HG03565 (cell line): ENCODE data around the gene PCDH9.
A peak's percentile ranks its signal among the peaks of the same experiment; 100 is the strongest.
"Not testable (repeated sequence)": the region's sequence is repeated elsewhere in the genome, so short reads cannot be mapped to it uniquely, and the experiment has no call there.

Source experiments
- ATAC-seq: cut with Tn5 transposase; IDR thresholded peaks from one replicate; pipeline ENCODE4 v1.9.1; 2021; ENCODE audit warnings: mild to moderate bottlenecking, moderate library complexity; ENCODE audit not compliant: unreplicated experiment

PCDH9 gene

DNA sequence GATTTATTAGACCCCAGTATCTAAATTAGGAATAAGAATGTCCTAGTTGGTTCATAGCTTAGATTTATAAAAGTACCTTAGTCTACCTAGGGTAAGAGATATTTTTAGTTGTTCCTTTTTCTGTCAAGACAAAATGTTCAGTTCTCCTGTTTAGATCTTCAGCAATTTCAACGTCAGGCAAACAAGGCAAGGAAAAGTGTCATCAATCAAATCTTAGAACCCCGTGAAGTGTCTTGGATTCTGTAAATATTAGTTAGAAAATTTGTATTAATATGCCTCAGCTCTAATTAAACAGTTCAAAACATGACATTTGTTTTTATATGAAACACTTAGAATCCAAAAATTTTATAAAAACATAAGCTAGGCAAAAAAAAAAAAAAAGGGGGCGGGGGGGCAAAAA lies 296.6 kb downstream of the PCDH9 start:
- ATAC-seq, result no peak

DNA sequence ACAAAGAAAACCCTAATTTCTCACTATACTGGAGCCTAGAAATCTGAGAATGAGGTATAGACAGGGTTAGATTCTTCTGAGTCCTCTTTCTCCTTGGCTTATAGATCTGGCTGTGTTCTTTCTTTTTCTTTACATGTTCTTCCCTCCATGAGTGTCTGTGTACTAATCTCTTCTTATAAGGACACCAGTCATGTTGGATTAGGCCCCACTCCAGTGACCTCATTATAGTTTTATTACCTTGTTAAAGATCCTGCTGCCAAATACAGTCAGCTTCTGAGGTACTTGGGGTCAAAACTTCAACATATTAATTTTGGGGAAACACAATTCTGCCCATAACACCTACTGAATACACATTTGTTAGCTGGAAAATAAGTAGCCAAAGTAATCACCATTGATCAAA lies 302.6 kb downstream of the PCDH9 start:
- ATAC-seq, result no peak

DNA sequence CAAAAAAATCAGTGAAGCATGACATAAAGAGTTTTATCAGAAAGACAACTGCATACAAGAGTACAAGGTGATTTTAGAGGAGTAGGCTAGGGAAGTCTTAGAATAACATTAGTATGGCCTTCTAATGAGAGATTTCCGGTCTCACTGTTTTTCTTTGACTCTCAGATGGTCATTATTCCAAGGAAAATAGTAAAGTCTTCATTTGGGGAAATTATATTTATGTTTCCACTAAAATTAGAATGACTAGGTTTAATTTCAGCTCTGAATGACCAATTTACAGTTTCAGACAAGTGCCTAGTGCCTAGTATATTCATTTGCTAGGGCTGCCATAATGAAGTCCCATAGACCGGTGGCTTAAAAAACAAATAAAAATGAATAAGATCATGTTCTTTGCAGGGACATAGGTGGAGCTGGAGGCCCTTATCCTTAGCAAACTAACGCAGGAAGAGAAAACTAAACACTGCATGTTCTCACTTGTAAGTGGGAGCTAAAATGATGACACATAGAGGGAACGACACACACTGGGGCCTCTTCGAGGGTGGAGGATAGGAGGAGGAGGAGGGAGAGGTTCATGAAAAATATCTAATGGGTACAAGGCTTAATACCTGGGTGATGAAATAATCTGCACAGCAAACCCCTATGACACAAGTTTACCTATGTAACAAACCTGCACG lies 303.1 kb downstream of the PCDH9 start:
- ATAC-seq, result no peak

DNA sequence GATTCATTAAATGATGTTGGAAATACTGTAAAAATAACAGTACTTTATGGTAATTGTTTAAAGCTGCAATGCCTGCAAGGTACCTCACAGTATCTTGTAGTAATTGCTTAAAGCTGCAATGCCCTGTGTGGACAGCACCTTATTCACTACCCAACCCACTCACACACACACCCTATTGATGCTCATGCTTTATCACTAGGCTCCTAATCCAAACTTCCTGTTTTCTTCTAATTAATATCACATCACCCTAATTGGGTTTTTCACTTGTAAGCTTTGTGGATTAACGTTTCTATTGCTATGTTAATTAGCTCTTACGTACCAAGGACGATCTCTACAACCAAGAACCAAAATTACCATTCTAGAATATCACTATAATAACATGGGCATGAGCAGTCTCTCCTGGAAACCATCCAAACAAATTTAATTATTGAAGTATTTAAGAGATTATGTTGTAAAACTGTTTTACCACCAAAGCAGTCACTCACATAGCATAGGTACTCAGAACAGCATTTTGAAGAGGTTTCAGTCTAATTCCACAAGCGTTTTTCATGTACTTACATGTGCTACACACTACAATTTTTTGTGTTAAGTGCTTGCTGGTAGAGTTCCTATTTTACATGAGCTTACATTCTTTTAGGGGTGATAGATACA lies 303.8 kb downstream of the PCDH9 start:
- no peak for ATAC-seq

DNA sequence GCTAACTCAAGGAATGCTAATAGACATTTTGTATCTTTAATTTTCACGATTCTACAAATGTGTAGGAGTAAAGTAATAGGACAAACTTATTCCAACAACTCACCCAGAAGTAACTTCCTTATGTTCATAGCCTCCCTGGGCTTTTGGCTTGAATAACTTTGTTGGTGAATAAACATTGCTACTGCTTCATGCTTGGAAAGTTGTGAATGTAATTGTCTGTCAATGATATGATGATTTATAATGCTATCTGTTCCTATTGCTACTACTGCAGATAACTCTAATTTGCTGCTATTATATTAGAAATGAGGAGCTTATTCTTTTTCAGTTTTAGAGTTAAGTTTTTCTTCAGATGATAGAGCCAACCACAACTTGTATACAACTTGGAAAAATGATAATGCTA lies 307.7 kb downstream of the PCDH9 start:
- no peak for ATAC-seq

DNA sequence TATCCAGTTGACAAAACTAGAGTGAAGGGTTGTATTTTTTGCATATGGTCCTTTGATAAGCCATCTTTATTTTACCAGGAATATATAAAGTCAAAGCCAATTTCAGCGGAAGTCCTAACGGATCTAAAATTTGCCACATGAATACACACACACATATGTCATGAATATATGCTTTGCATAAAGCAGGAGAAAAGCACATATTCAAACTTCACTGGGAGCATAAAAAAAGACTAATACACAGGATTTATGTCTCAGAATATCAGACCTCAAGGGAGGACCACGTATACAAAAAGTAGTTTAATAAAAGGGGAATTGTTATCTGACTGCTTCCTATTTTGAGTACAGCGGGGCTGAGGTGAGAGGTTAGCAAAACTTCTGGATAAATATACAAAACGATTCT lies 308.7 kb downstream of the PCDH9 start:
- ATAC-seq, result no peak

DNA sequence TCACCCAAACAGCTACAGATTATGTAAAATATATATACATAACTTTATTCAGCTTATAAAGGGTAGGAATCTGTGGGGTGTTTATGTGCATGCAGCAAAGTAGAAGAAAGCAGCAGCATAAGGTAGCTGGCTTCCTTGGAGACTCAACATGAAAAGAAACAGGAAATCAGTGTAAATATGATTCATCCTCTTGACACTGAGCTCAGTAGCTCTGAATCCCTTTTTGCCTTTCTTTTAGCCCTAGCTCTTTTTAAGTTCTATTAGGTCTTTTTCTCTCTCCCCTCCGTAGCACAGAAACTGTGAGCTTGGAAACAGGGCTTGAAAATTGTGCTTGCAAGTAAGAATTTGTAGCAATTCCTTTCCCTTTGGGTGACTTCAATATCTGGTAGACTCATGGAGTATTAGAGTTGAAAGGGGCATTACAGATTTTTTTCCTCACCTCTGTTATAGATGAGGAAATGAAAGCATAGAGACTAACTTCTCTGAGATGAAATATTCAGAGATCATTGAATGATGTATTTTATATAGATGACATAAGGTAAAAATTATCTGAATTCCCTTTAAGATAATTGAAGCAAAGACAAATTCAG lies 314.4 kb downstream of the PCDH9 start:
- ATAC-seq, result no peak

DNA sequence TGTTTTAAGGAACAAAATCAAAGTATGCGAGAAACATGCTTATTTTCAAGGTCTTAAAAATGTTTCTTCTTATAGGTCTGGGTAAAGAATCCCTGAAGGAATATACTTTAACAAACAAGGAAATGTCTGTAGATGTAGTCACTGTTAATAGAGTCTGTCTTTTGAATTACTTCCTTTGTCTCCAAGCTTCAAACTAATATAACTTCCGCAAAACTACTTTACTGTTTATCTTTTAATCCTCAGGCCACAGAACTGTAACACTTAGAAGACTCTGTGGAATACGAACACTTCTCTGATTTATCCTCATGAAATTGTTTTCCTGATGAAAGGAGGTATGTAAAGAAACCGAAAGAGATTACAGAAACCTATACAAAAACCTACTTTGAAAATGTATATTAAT lies 316.0 kb downstream of the PCDH9 start:
- ATAC-seq, result no peak

DNA sequence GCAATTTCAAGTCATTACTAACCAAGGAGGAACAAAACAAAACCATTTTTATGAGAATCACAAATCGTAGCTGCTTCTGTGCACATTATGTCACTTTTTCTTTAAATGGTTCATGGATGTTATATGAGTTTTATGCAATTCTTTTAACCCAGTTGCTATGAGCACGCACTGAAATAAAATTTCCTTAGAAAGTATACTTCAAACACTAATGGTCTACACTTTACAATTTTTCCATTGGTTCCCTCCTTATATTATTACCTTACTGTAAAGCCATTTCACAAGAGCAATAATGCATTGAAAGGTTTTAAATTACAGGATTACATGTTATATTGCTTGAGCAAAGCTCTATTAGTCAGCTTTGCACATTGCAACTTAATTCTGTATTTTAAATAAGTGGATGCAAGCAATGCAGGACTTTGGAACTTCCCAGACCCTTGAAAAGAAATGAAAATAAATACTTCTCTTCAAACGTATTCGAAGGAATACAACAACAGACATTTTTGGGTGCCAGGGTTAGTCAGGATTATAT lies 318.7 kb downstream of the PCDH9 start:
- ATAC-seq, result no peak

DNA sequence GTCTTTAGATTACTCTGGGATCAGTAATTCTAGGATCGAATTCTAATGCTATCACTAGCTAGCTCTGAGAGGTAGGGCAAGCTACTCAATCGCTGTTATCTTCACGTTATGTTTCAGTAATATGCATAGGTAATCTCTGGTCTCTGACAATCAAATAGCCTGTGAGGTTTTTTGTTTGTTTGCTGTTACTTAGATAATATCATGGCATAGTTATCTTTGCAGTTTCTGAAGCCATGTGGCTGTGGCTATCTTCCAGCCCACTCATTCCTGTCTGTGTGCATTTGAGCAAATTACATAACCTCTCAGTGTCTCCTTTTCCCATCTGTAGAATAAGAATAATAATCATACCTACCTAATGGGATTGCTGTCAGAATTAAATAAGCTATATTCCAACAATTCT lies 330.2 kb downstream of the PCDH9 start:
- ATAC-seq, result no peak

DNA sequence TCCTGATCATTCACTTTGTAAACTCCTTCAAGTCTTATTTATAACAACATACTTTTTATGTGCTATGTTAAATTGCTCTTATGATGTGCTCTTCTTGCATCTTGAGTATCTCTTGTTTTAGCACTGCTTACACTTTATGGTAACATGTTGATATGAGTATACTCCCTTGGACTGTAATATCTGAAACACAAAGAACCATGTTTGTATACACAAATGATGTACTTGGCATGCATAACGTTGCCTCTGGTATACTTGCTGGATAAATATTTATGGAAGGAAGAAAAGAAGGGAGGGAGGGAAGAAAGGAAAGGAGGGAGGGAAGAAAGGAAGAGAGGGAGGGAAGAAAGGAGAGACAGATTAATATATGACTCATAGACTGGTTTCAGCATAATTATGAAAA lies 333.2 kb downstream of the PCDH9 start:
- ATAC-seq, result no peak

DNA sequence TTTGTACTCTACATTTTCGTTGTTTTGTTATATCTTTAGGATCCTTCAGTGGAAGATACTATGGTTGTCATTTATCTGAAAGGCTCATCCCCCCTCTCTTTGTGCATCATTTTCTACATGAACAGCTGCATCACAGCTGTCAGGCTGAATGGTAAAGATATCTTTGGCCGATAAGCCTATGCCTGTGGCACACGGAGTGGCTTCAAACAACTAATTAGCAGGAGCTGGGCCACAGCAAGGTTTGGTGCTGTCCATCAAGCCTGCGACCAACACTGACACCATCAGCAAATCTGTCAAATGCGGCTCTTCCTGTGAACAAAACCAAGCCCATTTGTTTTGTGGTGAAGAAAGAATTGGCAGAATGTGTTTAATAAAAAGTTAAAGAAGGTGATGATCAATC lies 334.4 kb downstream of the PCDH9 start:
- no peak for ATAC-seq

DNA sequence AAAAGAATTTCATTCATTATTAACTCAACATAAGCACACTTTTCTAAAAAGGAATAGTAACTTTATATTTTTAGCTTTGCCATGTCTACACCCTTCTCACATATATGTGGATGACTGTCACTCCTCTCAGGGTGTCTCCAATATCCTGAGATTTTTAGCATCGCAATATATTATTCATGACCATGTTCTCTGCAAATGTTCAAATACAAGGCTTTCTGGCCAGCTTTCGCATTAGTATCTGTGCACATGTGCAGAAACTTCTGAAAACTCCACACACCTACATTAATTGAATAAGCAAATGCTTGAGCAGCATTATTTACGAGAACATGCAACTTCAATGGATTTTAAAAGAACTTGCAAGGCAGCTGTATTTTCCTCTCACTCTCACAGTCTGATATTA lies 334.8 kb downstream of the PCDH9 start:
- ATAC-seq, result no peak

DNA sequence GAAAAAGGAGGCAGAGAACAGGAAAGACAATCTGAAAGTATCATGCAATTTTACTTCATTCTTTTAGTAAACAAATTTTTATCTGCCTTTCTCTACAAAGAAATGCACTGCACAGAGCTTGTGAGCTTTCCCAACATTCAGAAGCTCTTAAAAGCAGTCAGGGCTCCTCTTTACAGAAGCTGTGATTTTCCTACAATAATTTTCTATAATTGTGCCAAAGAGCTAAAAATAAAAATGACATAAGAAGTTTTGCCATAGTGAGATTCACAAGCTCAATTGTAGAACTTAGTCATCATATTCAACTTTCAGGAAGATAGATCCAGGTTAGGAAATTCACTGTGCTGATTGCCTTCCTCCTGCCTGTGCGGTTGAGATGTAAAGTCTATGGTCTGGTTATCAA lies 341.4 kb downstream of the PCDH9 start:
- ATAC-seq, result no peak

DNA sequence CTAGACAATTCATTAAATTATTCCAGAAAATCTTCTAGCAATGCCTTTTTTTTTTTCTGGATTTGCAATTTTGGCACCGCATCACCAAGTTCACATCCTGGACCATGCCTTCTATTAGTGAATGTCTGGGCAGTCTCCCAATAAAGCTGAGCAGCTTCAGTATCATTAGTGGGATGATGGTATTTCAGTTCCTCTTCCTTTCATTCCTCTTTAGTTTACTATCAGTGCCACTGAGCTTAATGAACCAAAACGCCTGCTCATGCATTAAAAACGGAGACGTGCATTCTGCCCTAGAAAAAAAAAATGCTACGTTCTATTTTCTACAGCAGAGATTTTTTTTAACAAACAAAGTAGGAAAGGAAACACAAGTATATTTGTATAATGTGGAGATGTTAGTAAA lies 343.0 kb downstream of the PCDH9 start:
- ATAC-seq, result peak; percentile 63

DNA sequence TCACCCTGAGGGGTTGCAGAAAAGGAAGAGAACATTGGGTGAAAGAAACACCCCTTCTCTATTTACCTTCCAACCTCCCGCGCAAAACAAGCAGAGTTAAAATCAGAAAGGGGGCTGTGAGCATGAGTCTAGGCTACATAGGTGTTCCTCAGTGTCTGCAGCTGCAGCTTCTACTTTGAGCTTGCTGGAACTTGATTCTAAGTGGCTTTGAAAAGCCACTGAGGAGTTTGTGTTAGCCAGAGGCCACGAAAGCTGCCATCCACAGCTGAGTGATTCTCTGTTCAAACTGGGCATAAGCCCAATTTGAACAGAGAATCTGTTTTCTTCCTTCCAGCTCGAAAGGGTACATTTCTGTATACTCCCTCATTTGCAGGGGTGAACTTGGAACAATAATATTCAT lies 343.9 kb downstream of the PCDH9 start:
- ATAC-seq, result no peak

DNA sequence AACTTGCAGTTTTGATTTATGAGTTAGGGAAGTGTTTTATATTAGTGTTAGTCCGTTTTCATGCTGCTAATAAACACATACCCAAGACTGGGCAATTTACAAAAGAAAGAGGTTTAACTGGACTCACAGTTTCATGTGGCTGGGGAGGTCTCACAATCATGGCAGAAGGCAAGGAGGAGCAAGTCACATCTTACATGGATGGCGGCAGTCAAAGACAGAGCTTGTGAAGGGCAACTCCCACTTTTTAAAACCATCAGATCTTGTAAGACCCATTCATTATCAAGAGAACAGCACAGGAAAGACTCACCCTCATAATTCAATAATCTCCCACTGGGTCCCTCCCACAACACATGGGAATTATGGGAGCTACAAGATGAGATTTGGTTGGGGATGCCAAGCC lies 349.0 kb downstream of the PCDH9 start:
- not testable (repeated sequence) for ATAC-seq

DNA sequence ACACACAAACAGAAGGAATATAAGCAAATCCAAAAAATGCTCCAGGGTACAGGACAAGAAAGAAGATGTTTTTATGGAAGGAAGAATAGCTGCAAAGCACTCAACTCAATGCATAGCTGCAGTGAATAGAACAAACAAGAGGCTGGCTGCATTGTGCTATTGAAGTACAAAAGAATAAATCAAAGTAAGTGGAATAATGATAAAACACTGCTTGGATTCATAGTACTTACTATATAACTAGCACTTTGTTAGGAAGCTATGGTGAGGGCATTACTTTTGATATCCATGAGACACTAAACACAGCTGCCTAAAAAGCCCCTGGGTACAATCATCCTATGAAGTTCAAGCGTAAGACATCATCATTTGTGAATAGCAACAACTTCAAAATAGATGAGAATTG lies 350.1 kb downstream of the PCDH9 start:
- ATAC-seq, result no peak

DNA sequence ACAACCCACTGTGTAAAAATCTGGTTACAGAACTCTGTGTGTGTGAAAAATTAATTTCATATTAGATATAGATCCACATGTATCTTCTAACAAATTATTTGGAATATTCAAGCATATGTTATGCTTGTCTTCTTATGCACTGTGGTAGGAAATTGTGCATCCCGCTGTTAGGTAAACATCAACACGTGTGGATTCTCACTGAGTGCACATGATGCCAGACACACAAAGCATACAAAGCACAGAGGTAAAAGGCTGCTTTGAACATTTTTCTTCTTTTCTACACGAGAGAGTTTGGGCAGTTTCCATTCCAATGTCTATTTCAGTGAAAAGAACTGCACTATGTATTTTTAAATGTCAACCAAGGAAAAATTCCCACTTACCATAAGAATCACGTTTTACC lies 354.9 kb downstream of the PCDH9 start:
- ATAC-seq, result no peak

DNA sequence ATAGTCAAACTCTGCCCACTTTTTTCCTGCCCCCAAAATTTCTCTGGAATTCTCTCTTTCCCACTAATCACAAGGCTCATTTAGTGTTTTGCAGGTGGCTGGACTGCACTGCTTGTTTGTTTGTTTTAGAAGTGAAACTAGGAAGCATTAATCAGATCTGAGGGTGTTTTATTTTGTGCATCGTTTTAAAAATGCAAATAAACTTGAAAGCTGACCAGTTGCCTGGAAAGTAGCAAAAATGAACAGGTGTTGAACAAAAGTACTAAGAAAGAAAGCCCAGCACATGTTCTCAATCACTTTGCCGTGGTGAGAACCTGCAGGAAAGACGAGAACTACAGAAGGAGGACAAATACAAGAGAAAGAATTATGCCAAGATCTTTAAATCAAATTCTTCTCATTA lies 365.5 kb downstream of the PCDH9 start:
- ATAC-seq, result no peak

DNA sequence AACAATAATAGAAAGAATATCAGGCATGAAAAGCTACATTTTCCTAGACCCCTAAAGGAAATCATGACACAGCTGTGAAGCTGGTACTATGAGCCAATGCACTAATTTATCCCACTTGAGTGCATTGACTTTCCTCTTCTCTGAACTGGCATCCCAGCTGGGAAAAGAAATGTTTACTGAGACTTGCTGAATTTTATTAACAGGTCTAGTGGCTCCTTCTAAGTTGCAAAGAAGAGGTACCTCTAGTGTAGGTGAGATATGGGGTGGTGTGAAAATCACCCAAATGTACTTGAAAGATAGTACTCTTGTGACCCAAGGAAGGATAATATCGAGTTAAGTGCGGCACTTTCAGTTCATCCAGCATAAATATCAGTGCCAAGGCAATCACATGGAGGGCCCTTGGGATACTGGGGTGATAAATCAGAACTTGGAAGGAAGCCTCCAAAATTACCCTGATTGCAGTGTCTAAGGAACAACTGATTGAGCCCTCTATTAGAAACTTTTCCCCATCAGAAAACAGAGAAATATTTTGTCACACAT lies 369.2 kb downstream of the PCDH9 start:
- no peak for ATAC-seq
